ENCODE results near the gene TMX3. TPM values are rescaled to one million over a fixed set of nuclear protein-coding genes. Genes with fewer than 3 reads are reported as not detected.

The TMX3 gene
- polyA plus RNA-seq, 4 donors, result 14.5 to 85.7 (median 33.8) TPM

- Histone ChIP-seq H3K4me3 (ENCODE audit: low read depth in 1 of 3, low read length in 3 of 3) (no peak overlapping the region), H3K4me1 (ENCODE audit: control insufficient read depth in 3 of 3, insufficient read depth in 2 of 3, low read depth in 1 of 3, low read length in 2 of 3) (no peaks in the 10 kb centered on the region), H3K9me3 (ENCODE audit: control insufficient read depth in 2 of 2, insufficient read depth in 1 of 2, low read depth in 1 of 2, low read length in 1 of 2) (no peaks in the 10 kb centered on the region), H3K27me3 (ENCODE audit: control insufficient read depth in 3 of 3, insufficient read depth in 3 of 3, low read length in 3 of 3) (no peaks in the 10 kb centered on the region), H3K27ac (ENCODE audit: low read depth in 1 of 3, low read length in 2 of 3) (no peak overlapping the region), H3K36me3 (ENCODE audit: control insufficient read depth in 3 of 3, insufficient read depth in 2 of 3, low read depth in 1 of 3, low read length in 3 of 3) (no peaks in the 10 kb centered on the region)
- DNase-seq (no peak), FAIRE-seq (no peak)
- 88 to 91% (median 89%) methylated on average over 5 of the region's 5 CpGs for WGBS, 3 donors
Measured at GRCh38 chr18:68738564-68738963, 23.7 kb upstream of the TMX3 start.

GRCh38 chr18:68735483-68736343 is 20.8 kb upstream of the TMX3 start:
- Histone ChIP-seq H3K4me3 (ENCODE audit: low read depth in 1 of 3, low read length in 3 of 3) (no peak overlapping the region), H3K36me3 (ENCODE audit: control insufficient read depth in 3 of 3, insufficient read depth in 2 of 3, low read depth in 1 of 3, low read length in 3 of 3) (no peaks in the 10 kb centered on the region), H3K4me1 (ENCODE audit: control insufficient read depth in 3 of 3, insufficient read depth in 2 of 3, low read depth in 1 of 3, low read length in 2 of 3) (no peaks in the 10 kb centered on the region), H3K27me3 (ENCODE audit: control insufficient read depth in 3 of 3, insufficient read depth in 3 of 3, low read length in 3 of 3) (no peaks in the 10 kb centered on the region), H3K9me3 (ENCODE audit: control insufficient read depth in 2 of 2, insufficient read depth in 1 of 2, low read depth in 1 of 2, low read length in 1 of 2) (no peaks in the 10 kb centered on the region), H3K27ac (ENCODE audit: low read depth in 1 of 3, low read length in 2 of 3) (no peak overlapping the region)
- 32 to 41% (median 33%) methylated on average over 3 of the region's 3 CpGs for WGBS, 3 donors
- FAIRE-seq, result no peak
- peak; percentile 28 for DNase-seq

- DNase-seq, result no peak
- Histone ChIP-seq H3K9me3 (ENCODE audit: control insufficient read depth in 2 of 2, insufficient read depth in 1 of 2, low read depth in 1 of 2, low read length in 1 of 2) (no peaks in the 10 kb centered on the region), H3K27me3 (ENCODE audit: control insufficient read depth in 3 of 3, insufficient read depth in 3 of 3, low read length in 3 of 3) (no peaks in the 10 kb centered on the region), H3K36me3 (ENCODE audit: control insufficient read depth in 3 of 3, insufficient read depth in 2 of 3, low read depth in 1 of 3, low read length in 3 of 3) (no peaks in the 10 kb centered on the region), H3K27ac (ENCODE audit: low read depth in 1 of 3, low read length in 2 of 3) (no peak overlapping the region), H3K4me3 (ENCODE audit: low read depth in 1 of 3, low read length in 3 of 3) (no peak overlapping the region), H3K4me1 (ENCODE audit: control insufficient read depth in 3 of 3, insufficient read depth in 2 of 3, low read depth in 1 of 3, low read length in 2 of 3) (no peaks in the 10 kb centered on the region)
- 52 to 67% (median 63%) methylated on average over 5 of the region's 5 CpGs for WGBS, 3 donors
- no peak for FAIRE-seq
Measured at GRCh38 chr18:68734308-68734707, 19.4 kb upstream of the TMX3 start.

GRCh38 chr18:68733707-68734106 is 18.8 kb upstream of the TMX3 start:
- 16 to 35% (median 18%) methylated on average over 6 of the region's 6 CpGs for WGBS, 3 donors
- Histone ChIP-seq H3K9me3 (ENCODE audit: control insufficient read depth in 2 of 2, insufficient read depth in 1 of 2, low read depth in 1 of 2, low read length in 1 of 2) (no peaks in the 10 kb centered on the region), H3K4me1 (ENCODE audit: control insufficient read depth in 3 of 3, insufficient read depth in 2 of 3, low read depth in 1 of 3, low read length in 2 of 3) (no peaks in the 10 kb centered on the region), H3K27me3 (ENCODE audit: control insufficient read depth in 3 of 3, insufficient read depth in 3 of 3, low read length in 3 of 3) (no peaks in the 10 kb centered on the region), H3K36me3 (ENCODE audit: control insufficient read depth in 3 of 3, insufficient read depth in 2 of 3, low read depth in 1 of 3, low read length in 3 of 3) (no peaks in the 10 kb centered on the region), H3K4me3 (ENCODE audit: low read depth in 1 of 3, low read length in 3 of 3) (no peak overlapping the region), H3K27ac (ENCODE audit: low read depth in 1 of 3, low read length in 2 of 3) (no peak overlapping the region)
- no peak for FAIRE-seq
- DNase-seq, result peak in 1 of 2 donors; percentile 32

- Histone ChIP-seq H3K36me3 (ENCODE audit: control insufficient read depth in 3 of 3, insufficient read depth in 2 of 3, low read depth in 1 of 3, low read length in 3 of 3) (no peaks in the 10 kb centered on the region), H3K4me1 (ENCODE audit: control insufficient read depth in 3 of 3, insufficient read depth in 2 of 3, low read depth in 1 of 3, low read length in 2 of 3) (no peaks in the 10 kb centered on the region), H3K27ac (ENCODE audit: low read depth in 1 of 3, low read length in 2 of 3) (no peak overlapping the region), H3K4me3 (ENCODE audit: low read depth in 1 of 3, low read length in 3 of 3) (no peak overlapping the region), H3K27me3 (ENCODE audit: control insufficient read depth in 3 of 3, insufficient read depth in 3 of 3, low read length in 3 of 3) (no peaks in the 10 kb centered on the region), H3K9me3 (ENCODE audit: control insufficient read depth in 2 of 2, insufficient read depth in 1 of 2, low read depth in 1 of 2, low read length in 1 of 2) (peaks cover 0 to 5% of the 10 kb centered on the region in 2 donors)
- 85 to 89% (median 88%) methylated on average over 2 of the region's 2 CpGs for WGBS, 3 donors
- FAIRE-seq (no peak), DNase-seq (no peak)
Measured at GRCh38 chr18:68728081-68728700, 13.3 kb upstream of the TMX3 start.

GRCh38 chr18:68727506-68727905 is 12.6 kb upstream of the TMX3 start:
- no peak overlapping the region for H3K27ac ChIP-seq (ENCODE audit: low read depth in 1 of 3, low read length in 2 of 3)
- H3K4me1 ChIP-seq (ENCODE audit: control insufficient read depth in 3 of 3, insufficient read depth in 2 of 3, low read depth in 1 of 3, low read length in 2 of 3), result no peaks in the 10 kb centered on the region
- no peak for FAIRE-seq
- DNase-seq, result no peak
- no peaks in the 10 kb centered on the region for H3K27me3 ChIP-seq (ENCODE audit: control insufficient read depth in 3 of 3, insufficient read depth in 3 of 3, low read length in 3 of 3)
- no peak overlapping the region for H3K4me3 ChIP-seq (ENCODE audit: low read depth in 1 of 3, low read length in 3 of 3)
- peaks cover 0 to 7% of the 10 kb centered on the region in 2 donors for H3K9me3 ChIP-seq (ENCODE audit: control insufficient read depth in 2 of 2, insufficient read depth in 1 of 2, low read depth in 1 of 2, low read length in 1 of 2)
- no peaks in the 10 kb centered on the region for H3K36me3 ChIP-seq (ENCODE audit: control insufficient read depth in 3 of 3, insufficient read depth in 2 of 3, low read depth in 1 of 3, low read length in 3 of 3)

- DNase-seq, result no peak
- 72 to 90% (median 81%) methylated on average over 2 of the region's 2 CpGs for WGBS, 3 donors
- Histone ChIP-seq H3K4me1 (ENCODE audit: control insufficient read depth in 3 of 3, insufficient read depth in 2 of 3, low read depth in 1 of 3, low read length in 2 of 3) (no peaks in the 10 kb centered on the region), H3K27ac (ENCODE audit: low read depth in 1 of 3, low read length in 2 of 3) (no peak overlapping the region), H3K36me3 (ENCODE audit: control insufficient read depth in 3 of 3, insufficient read depth in 2 of 3, low read depth in 1 of 3, low read length in 3 of 3) (no peaks in the 10 kb centered on the region), H3K27me3 (ENCODE audit: control insufficient read depth in 3 of 3, insufficient read depth in 3 of 3, low read length in 3 of 3) (no peaks in the 10 kb centered on the region), H3K4me3 (ENCODE audit: low read depth in 1 of 3, low read length in 3 of 3) (no peak overlapping the region), H3K9me3 (ENCODE audit: control insufficient read depth in 2 of 2, insufficient read depth in 1 of 2, low read depth in 1 of 2, low read length in 1 of 2) (peaks cover 0 to 7% of the 10 kb centered on the region in 2 donors)
- FAIRE-seq, result no peak
Measured at GRCh38 chr18:68725346-68725745, 10.4 kb upstream of the TMX3 start.

- 92 to 96% (median 93%) methylated on average over 4 of the region's 4 CpGs for WGBS, 3 donors
- no peaks in the 10 kb centered on the region for H3K36me3 ChIP-seq (ENCODE audit: control insufficient read depth in 3 of 3, insufficient read depth in 2 of 3, low read depth in 1 of 3, low read length in 3 of 3)
- DNase-seq, result no peak
- H3K27me3 ChIP-seq (ENCODE audit: control insufficient read depth in 3 of 3, insufficient read depth in 3 of 3, low read length in 3 of 3), result no peaks in the 10 kb centered on the region
- FAIRE-seq, result no peak
- no peak overlapping the region for H3K4me3 ChIP-seq (ENCODE audit: low read depth in 1 of 3, low read length in 3 of 3)
- no peak overlapping the region for H3K27ac ChIP-seq (ENCODE audit: low read depth in 1 of 3, low read length in 2 of 3)
- no peaks in the 10 kb centered on the region for H3K4me1 ChIP-seq (ENCODE audit: control insufficient read depth in 3 of 3, insufficient read depth in 2 of 3, low read depth in 1 of 3, low read length in 2 of 3)
- H3K9me3 ChIP-seq (ENCODE audit: control insufficient read depth in 2 of 2, insufficient read depth in 1 of 2, low read depth in 1 of 2, low read length in 1 of 2), result peaks cover 0 to 7% of the 10 kb centered on the region in 2 donors
Measured at GRCh38 chr18:68724021-68724420, 9.1 kb upstream of the TMX3 start.

All from small intestine (tissue), 7 donors.